Activated CD4-positive, alpha-beta T cell treated with anti-CD3 and anti-CD28 coated beads, Interleukin-2, amount 10 ng/mL, durations not matched to agents 24 days and 14 days (primary cell): ENCODE data around the gene OCEL1. TPM values are rescaled to one million over a fixed set of nuclear protein-coding genes. Genes with fewer than 3 reads are reported as not detected.

Experiments
- DNase-seq: peaks from one replicate; pipeline ENCODE4 v3.0.0; 2022
- H3K27ac Mint-ChIP-seq: one replicate; pipeline ENCODE4 v1.8.0; 2022; ENCODE audit warnings: mild to moderate bottlenecking, mixed read lengths
- H3K27me3 Mint-ChIP-seq: one replicate; pipeline ENCODE4 v1.8.0; 2022; ENCODE audit warnings: mixed read lengths
- H3K36me3 Mint-ChIP-seq: one replicate; pipeline ENCODE4 v1.8.0; 2022; ENCODE audit warnings: low read depth, mild to moderate bottlenecking, mixed read lengths
- H3K4me1 Mint-ChIP-seq: one replicate; pipeline ENCODE4 v1.8.0; 2021; ENCODE audit warnings: mixed read lengths
- H3K4me3 Mint-ChIP-seq: one replicate; pipeline ENCODE4 v1.8.0; 2022; ENCODE audit warnings: mild to moderate bottlenecking, moderate library complexity, mixed read lengths
- H3K9me3 Mint-ChIP-seq: one replicate; pipeline ENCODE4 v1.8.0; 2021; ENCODE audit warnings: mixed read lengths
- intact Hi-C: fragments of 100-400 bp; cut with micrococcal nuclease; formaldehyde crosslinking; loops from one replicate; pipeline ENCODE4 v1.15.1; 2023
- total RNA-seq: library from RNA; stranded (reverse); gene quantifications from 2 replicates; pipeline ENCODE4 v1.2.3, GENCODE V29; 2022

Gene OCEL1
- total RNA-seq, 1 donor from 2014 or later: 17.8 TPM

GRCh38 chr19:17216058-17216670 is 9.9 kb upstream of the OCEL1 start:
- no peak for DNase-seq
- Mint-ChIP-seq H3K27me3 (no peaks in the 10 kb centered on the region), H3K27ac (peak overlapping the region; percentile 97), H3K4me1 (peaks cover 10% of the 10 kb centered on the region), H3K4me3 (peak overlapping the region; percentile 86), H3K36me3 (peaks cover 45% of the 10 kb centered on the region), H3K9me3 (no peaks in the 10 kb centered on the region)
- intact Hi-C loops: no loop called here

DNA sequence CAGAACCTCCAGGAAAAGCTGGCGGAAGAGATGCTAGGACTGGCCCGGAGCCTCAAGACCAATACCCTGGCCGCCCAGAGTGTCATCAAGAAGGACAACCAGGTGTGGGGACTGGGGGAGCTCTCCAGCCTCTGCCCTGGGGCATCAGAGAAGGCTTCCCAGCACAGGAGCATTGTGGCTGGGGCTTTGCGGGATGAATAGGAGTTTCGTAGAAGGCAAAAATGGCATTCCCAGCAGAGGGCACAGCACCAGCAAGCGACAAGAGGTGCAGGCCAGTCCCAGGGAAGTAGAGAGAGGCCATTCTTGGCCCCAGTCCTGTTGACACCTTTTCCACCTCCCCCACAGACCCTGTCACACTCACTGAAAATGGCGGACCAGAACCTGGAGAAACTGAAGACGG is 6.7 kb upstream of the OCEL1 start:
- Mint-ChIP-seq H3K36me3 (peaks cover 31% of the 10 kb centered on the region), H3K27me3 (no peaks in the 10 kb centered on the region), H3K27ac (no peak overlapping the region), H3K9me3 (no peaks in the 10 kb centered on the region), H3K4me1 (peaks cover 10% of the 10 kb centered on the region), H3K4me3 (no peak overlapping the region)
- DNase-seq: no peak
- intact Hi-C loops: no loop called here

- no peak overlapping the region for H3K27ac Mint-ChIP-seq
- no peak for DNase-seq
- H3K9me3 Mint-ChIP-seq: no peaks in the 10 kb centered on the region
- intact Hi-C loops: no loop called here
- H3K36me3 Mint-ChIP-seq: peaks cover 29% of the 10 kb centered on the region
- H3K4me1 Mint-ChIP-seq: peaks cover 5% of the 10 kb centered on the region
- no peak overlapping the region for H3K4me3 Mint-ChIP-seq
- H3K27me3 Mint-ChIP-seq: no peaks in the 10 kb centered on the region
Observed at GRCh38 chr19:17220207-17220758, 5.7 kb upstream of the OCEL1 start.

GRCh38 chr19:17225053-17225452 is 973 bp upstream of the OCEL1 start:
- Mint-ChIP-seq H3K9me3 (no peaks in the 10 kb centered on the region), H3K36me3 (no peaks in the 10 kb centered on the region), H3K27me3 (no peaks in the 10 kb centered on the region), H3K4me1 (peaks cover 3% of the 10 kb centered on the region), H3K4me3 (peak overlapping the region; percentile 66), H3K27ac (no peak overlapping the region)
- DNase-seq: no peak
- intact Hi-C loops: loop anchor here (5.0 kb wide), 1 partner anchor 82 kb away; the partner anchor contains the start of genes DDA1 and MRPL34

DNA sequence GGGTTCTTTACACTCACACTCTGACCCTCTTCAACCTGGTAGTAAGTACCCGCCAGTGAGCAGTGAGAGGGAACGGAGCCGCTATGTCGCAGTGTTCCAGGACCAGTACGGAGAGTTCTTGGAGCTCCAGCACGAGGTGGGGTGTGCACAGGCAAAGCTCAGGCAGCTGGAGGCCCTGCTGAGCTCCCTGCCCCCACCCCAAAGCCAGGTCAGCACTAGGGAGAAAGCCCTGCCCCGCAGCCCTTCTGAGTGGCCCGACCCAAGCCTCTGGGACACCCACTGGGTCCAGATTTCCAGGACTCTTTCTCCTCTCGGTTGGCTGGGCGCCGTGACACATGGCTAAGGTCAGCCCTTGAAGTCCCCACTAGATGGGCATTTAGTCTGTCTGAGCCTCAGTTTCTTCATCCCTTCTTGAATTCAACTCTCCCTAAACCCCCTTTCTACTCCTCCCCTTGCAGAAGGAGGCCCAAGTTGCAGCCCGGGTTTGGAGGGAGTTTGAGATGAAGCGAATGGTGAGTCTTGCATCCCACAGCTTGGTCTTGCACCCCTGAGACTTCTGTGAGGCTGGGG is 1.9 kb downstream of the OCEL1 start:
- intact Hi-C loops: loop anchor here (5.0 kb wide), 1 partner anchor 79 kb away; the partner anchor contains the start of genes DDA1 and MRPL34
- H3K4me1 Mint-ChIP-seq: peaks cover 3% of the 10 kb centered on the region
- H3K27ac Mint-ChIP-seq: no peak overlapping the region
- peaks cover 7% of the 10 kb centered on the region for H3K36me3 Mint-ChIP-seq
- no peak overlapping the region for H3K4me3 Mint-ChIP-seq
- H3K27me3 Mint-ChIP-seq: no peaks in the 10 kb centered on the region
- H3K9me3 Mint-ChIP-seq: no peaks in the 10 kb centered on the region
- no peak for DNase-seq

GRCh38 chr19:17229890-17230289 is 3.9 kb downstream of the OCEL1 start:
- Mint-ChIP-seq H3K27me3 (no peaks in the 10 kb centered on the region), H3K4me3 (no peak overlapping the region), H3K36me3 (peaks cover 9% of the 10 kb centered on the region), H3K9me3 (no peaks in the 10 kb centered on the region), H3K27ac (no peak overlapping the region), H3K4me1 (peaks cover 6% of the 10 kb centered on the region)
- intact Hi-C loops: loop anchor here (5.0 to 10.0 kb wide), 2 partner anchors 55 to 77 kb away; partner anchors contain the start of genes ANKLE1, DDA1 and MRPL34
- no peak for DNase-seq

DNA sequence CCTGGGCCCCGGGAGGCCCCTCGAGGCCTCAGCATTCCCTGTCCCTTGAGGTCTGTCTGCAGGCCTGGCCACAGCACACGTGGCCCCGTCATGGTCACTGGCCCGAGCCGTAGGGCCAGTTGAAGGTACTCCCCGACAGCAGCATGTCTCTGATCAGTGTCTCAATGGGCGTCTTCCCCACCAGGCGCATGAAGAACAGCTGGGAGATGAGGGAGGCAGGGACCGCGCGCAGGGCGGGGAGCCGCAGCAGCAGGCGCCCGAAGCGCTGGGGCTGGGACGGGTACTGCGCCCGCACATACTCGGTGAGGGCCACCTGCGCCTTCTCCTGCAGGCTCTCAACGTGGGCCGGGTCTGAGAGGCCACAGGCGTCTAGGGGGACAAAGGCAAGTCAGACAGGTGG is 6.2 kb downstream of the OCEL1 start:
- Mint-ChIP-seq H3K27ac (no peak overlapping the region), H3K4me3 (no peak overlapping the region), H3K36me3 (peaks cover 9% of the 10 kb centered on the region), H3K4me1 (peaks cover 3% of the 10 kb centered on the region), H3K9me3 (no peaks in the 10 kb centered on the region), H3K27me3 (no peaks in the 10 kb centered on the region)
- intact Hi-C loops: loop anchor here (10.0 kb wide), 1 partner anchor 53 kb away; the partner anchor contains the start of gene ANKLE1
- DNase-seq: no peak

DNA sequence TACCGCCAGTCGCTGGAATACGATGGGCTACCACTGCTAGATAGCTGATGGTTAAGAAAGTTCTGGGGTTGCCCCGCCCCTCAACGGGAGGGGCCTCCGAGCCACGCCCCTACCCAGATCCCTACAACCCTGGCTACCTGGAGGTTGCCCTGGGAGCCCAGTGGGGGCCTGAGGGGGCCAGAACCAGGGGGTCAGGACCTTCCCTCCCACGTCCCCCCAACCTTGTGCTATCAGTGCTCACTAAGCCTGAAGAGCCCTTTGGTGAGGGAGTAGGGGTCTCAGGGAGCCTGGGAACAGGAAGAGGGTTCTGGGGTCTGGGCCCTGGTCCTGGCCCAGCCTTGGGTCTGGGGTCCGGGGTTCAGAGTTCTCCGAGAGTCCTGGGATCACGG is 8.9 kb downstream of the OCEL1 start:
- peak overlapping the region; percentile 84 for H3K4me3 Mint-ChIP-seq
- intact Hi-C loops: loop anchor here (1.0 to 10.0 kb wide), 3 partner anchors 9 to 160 kb away; partner anchors contain the start of genes ANKLE1, HAUS8, MYO9B and OCEL1
- H3K36me3 Mint-ChIP-seq: peaks cover 9% of the 10 kb centered on the region
- H3K27ac Mint-ChIP-seq: peak overlapping the region; percentile 86
- H3K27me3 Mint-ChIP-seq: no peaks in the 10 kb centered on the region
- peak; percentile 92 for DNase-seq
- peaks cover 5% of the 10 kb centered on the region for H3K4me1 Mint-ChIP-seq
- H3K9me3 Mint-ChIP-seq: no peaks in the 10 kb centered on the region

DNA sequence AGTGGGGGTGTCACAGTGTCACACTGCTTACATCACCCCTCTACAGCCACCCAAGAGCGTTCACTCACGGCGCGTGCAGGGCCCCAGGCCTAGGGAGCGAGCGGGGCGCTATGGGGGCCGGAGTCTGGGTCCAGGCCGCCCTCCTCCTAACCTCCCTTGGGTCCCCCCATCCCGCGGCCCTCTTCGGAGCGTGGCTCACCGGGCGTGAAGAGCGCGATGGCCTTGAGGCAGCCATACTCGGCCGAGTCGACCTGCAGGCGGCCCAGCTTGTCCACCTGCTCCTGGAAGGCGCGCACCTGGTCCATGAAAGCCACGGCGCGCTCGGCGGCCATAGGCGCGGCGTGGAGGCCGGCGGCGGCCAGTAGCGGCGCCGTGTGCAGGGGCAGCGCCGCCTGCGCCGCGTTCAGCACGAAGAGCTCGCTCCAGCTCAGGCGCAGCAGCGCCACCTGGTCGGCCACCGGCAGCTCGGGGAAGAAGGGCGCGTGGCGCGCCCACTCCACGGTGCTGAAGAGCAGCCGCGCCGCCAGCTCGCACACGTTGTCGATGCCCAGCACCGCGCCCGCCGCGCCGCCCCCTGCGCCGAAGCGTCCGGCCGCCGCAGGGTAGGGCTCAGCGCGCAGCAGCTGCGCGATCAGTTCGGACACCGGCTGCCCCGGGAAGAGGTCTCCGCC is 9.4 kb downstream of the OCEL1 start:
- Mint-ChIP-seq H3K4me1 (peaks cover 5% of the 10 kb centered on the region), H3K9me3 (no peaks in the 10 kb centered on the region), H3K27me3 (no peaks in the 10 kb centered on the region), H3K4me3 (peak overlapping the region; percentile 84), H3K36me3 (peaks cover 9% of the 10 kb centered on the region), H3K27ac (peak overlapping the region; percentile 86)
- peak; percentile 93 for DNase-seq
- intact Hi-C loops: loop anchor here (1.0 to 10.0 kb wide), 3 partner anchors 9 to 161 kb away; partner anchors contain the start of genes ANKLE1, HAUS8, MYO9B and OCEL1

DNA sequence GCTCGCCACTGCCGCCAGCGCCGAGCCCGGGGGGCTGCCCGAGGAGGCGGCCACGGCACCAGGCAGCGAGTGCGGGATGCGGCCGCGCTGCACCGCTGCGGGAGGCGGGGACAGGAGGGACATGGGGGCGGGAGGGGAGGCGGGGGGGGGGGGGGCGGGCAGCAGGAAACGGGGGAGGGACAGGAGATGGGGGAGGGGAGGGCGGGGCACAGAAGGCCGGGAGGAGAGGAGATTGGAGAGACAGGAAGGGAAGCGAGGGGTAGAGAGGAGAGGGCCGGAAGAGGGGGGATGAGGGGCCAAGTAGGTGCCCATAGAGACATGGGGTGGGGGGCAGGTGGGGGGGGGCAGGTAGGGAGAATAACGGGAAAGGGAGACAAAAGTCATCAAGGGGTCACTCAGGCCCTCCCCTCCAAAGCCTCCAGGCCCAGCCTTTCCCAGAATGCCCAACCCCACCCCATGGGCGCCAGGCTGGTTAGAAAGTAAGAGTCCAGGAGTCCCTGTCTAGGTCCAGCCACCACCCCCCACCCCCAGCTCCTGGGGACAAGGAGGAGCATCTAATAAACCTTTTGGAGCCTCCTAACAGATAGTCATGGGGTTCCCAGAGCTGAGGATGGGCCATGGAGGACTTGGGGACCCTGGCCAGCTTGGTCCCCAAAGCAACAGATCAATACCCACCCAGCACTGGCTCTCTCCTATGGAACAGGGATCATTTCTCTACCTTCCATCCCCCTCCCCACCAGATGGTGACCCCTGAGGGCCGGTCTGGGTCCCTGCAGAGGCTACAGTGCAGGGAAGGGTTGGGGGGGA is 10.1 kb downstream of the OCEL1 start:
- Mint-ChIP-seq H3K36me3 (peaks cover 7% of the 10 kb centered on the region), H3K4me1 (peaks cover 5% of the 10 kb centered on the region), H3K27me3 (no peaks in the 10 kb centered on the region), H3K27ac (peak overlapping the region; percentile 25), H3K4me3 (peak overlapping the region; percentile 84), H3K9me3 (no peaks in the 10 kb centered on the region)
- intact Hi-C loops: loop anchor here (1.0 to 10.0 kb wide), 3 partner anchors 10 to 161 kb away; partner anchors contain the start of genes ANKLE1, HAUS8, MYO9B and OCEL1
- no peak for DNase-seq

- intact Hi-C loops: loop anchor here (10.0 kb wide), 1 partner anchor 48 kb away; the partner anchor contains the start of gene ANKLE1
- no peak for DNase-seq
- Mint-ChIP-seq H3K9me3 (no peaks in the 10 kb centered on the region), H3K27me3 (no peaks in the 10 kb centered on the region), H3K4me1 (peaks cover 5% of the 10 kb centered on the region), H3K36me3 (peaks cover 5% of the 10 kb centered on the region), H3K4me3 (peak overlapping the region; percentile 58), H3K27ac (peak overlapping the region; percentile 75)
Observed at GRCh38 chr19:17236811-17237543, 11.0 kb downstream of the OCEL1 start.

DNA sequence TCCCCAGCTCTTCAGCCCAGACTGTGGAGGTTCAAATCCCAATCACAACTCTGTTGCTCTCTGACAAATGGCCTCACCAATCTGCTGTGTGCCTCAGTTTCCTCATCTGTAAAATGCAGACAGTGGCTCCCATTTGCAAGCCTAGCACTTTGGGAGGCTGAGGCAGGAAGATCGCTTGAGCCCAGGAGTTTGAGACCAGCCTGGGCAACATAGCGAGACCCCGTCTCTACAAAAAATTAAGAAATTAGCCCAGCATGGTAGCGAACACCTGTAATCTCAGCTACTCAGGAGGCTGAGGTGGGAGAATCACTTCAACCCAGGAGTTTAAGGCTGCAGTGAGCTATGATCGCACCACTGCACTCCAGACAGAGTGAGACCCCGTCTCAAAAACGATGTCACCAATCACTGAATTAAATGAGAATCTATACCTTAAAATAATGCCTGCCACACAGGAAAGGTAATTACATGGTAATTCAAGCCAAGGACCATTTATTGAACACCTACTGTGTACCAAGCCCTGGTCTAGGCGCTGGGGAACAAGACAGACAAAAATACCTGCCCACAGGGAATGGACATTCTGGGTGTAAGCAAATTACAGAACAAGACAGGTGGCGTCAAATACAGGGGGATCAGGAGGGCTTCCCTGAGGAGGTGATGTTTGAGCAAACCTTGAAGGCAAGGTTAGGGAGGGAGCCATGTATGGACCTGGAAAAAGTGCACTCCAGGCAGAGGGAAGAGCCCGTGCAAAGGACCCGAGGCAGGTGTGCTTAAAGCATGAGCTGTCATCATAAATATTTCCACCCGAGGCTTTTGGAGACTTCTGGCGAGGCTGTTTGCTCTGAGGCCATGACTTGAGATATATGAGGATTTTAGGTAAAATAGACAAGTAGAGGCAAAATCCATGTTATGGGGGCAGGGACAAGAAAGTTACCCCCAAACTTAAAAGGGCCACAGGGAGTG is 12.0 kb downstream of the OCEL1 start:
- intact Hi-C loops: loop anchor here (10.0 kb wide), 1 partner anchor 47 kb away; the partner anchor contains the start of gene ANKLE1
- Mint-ChIP-seq H3K36me3 (peaks cover 2% of the 10 kb centered on the region), H3K27me3 (no peaks in the 10 kb centered on the region), H3K4me3 (peak overlapping the region; percentile 58), H3K9me3 (no peaks in the 10 kb centered on the region), H3K4me1 (peaks cover 5% of the 10 kb centered on the region), H3K27ac (no peak overlapping the region)
- DNase-seq: no peak
